ENCODE data around the gene PSAT1.

Gene PSAT1

GRCh38 chr9:78369639-78370219 is 72.8 kb downstream of the PSAT1 start:
- peak; percentile 21 for DNase-seq

- no peak for DNase-seq
Observed at GRCh38 chr9:78370991-78371390, 74.1 kb downstream of the PSAT1 start.

GRCh38 chr9:78371981-78372380 is 75.1 kb downstream of the PSAT1 start:
- DNase-seq: no peak

Data from NCI-H1105 treated with DMSO at 0.1 percent for 48 hours (cell line).